IPS-15b (cell line): ENCODE results near the gene PTPA.
"Not testable (repeated sequence)": the region's sequence is repeated elsewhere in the genome, so short reads cannot be mapped to it uniquely, and the experiment has no call there.

Experiments used
- H3K27me3 ChIP-seq: one replicate; pipeline ENCODE4 v1.6.1; 2013; ENCODE audit warnings: low read length; ENCODE audit not compliant: control insufficient read depth, insufficient read depth
- H3K36me3 ChIP-seq: one replicate; pipeline ENCODE4 v1.6.1; 2013; ENCODE audit warnings: low read length; ENCODE audit not compliant: control insufficient read depth, insufficient read depth
- H3K4me1 ChIP-seq: one replicate; pipeline ENCODE4 v1.6.1; 2013; ENCODE audit warnings: mild to moderate bottlenecking, low read length; ENCODE audit not compliant: control insufficient read depth, insufficient read depth
- H3K4me3 ChIP-seq: one replicate; pipeline ENCODE4 v1.5.1; 2013; ENCODE audit warnings: low read depth, low read length
- H3K9ac ChIP-seq: one replicate; pipeline ENCODE4 v1.6.1; 2013; ENCODE audit warnings: low read depth, mild to moderate bottlenecking, low read length
- H3K9me3 ChIP-seq: one replicate; pipeline ENCODE4 v1.6.1; 2013; ENCODE audit warnings: mild to moderate bottlenecking, low read length; ENCODE audit not compliant: control insufficient read depth, insufficient read depth

The PTPA gene

DNA sequence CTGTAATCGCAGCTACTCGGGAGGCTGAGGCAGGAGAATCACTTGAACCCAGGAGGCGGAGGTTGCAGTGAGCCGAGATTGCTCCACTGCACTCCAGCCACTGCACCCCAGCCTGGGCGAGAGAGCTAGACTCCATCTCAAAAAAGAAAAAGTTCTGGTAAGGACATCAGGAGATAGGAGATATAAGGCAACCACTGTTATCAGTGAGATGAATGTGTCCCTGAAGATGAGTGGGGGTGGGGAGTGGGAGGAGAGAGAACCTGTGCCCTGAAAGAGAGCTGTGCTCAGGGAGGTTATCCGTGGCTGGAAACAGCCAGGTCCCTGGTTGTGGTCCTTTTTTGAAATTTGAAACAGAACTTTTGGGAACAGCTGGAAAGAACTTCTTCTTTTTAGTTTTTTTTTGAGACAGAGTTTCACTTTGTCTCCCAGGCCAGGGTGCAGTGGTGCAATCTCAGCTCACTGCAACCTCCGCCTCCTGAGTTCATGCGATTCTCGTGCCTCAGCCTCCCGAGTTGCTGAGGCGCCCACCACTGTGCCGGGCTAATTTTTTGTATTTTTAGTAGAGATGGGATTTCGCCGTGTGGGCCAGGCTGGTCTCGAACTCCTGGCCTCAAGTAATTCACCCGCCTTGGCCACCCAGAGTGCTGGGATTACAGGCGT lies 2.6 kb downstream of the PTPA start:
- no peak overlapping the region for H3K9ac ChIP-seq
- no peaks in the 10 kb centered on the region for H3K9me3 ChIP-seq
- no peaks in the 10 kb centered on the region for H3K4me1 ChIP-seq
- peaks cover 2% of the 10 kb centered on the region for H3K36me3 ChIP-seq
- no peak overlapping the region for H3K4me3 ChIP-seq
- H3K27me3 ChIP-seq: peaks cover 13% of the 10 kb centered on the region

DNA sequence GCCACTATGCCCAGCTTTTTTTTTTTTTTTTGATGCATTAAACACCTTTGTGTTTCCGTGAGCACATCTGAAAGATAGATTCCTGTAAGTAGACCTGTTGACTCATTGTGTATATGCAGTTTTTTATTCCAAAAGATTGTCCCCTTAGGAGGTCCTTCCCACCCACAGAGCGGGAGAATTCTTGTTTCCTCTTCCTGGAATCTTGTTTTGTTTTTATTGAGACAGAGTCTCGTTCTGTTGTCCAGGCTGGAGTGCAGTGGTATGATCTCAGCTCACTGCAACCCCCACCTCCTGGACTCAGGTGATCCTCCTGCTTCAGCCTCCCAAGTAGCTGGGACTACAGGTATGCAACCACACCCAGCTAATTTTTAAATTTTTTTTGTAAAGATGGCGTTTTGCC lies 7.6 kb downstream of the PTPA start:
- H3K4me3 ChIP-seq: no peak overlapping the region
- H3K36me3 ChIP-seq: peaks cover 25% of the 10 kb centered on the region
- H3K9me3 ChIP-seq: no peaks in the 10 kb centered on the region
- H3K4me1 ChIP-seq: no peaks in the 10 kb centered on the region
- H3K27me3 ChIP-seq: no peaks in the 10 kb centered on the region
- no peak overlapping the region for H3K9ac ChIP-seq

DNA sequence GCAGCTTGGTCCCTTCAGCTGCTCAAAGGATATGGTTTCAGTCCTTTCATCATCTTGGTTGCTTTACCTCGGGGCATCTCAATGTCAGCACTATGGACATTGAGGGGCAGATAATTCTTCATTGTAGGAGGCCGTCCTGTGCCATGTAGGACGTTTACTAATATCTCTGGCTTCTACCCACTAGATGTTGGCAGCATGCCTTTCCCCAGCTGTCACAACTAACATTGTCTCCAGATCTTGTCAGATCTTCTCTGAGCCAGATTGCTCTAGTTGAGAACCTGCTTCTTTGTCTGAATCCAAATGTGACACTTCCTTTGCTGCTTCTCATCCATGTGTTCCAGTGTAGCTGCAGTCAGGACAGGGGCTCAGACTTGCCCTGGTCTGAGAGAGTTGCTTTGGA lies 10.3 kb downstream of the PTPA start:
- no peaks in the 10 kb centered on the region for H3K4me1 ChIP-seq
- no peaks in the 10 kb centered on the region for H3K9me3 ChIP-seq
- no peaks in the 10 kb centered on the region for H3K27me3 ChIP-seq
- H3K4me3 ChIP-seq: no peak overlapping the region
- H3K36me3 ChIP-seq: peaks cover 25% of the 10 kb centered on the region
- no peak overlapping the region for H3K9ac ChIP-seq

DNA sequence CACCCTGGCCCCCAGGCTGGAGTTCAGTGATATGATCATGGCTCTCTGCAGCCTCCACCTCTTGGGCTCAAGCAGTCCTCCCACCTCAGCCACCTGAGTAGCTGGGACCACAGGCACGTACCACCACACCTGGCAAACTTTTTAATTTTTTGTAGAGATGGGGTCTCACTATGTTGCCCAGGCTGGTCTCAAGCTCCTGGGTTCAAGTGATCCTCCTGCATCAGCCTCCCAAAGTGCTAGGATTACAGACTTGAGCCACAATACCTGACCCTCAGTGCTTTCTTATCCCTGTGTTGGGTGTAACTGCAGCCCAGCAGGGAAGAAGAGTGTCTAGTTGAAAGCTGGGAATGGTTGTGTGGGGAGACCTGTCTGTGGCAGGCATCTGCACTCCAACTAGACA lies 10.9 kb downstream of the PTPA start:
- Histone ChIP-seq H3K9me3 (no peaks in the 10 kb centered on the region), H3K36me3 (peaks cover 25% of the 10 kb centered on the region), H3K4me1 (peaks cover 5% of the 10 kb centered on the region), H3K27me3 (no peaks in the 10 kb centered on the region), H3K9ac (no peak overlapping the region), H3K4me3 (no peak overlapping the region)

DNA sequence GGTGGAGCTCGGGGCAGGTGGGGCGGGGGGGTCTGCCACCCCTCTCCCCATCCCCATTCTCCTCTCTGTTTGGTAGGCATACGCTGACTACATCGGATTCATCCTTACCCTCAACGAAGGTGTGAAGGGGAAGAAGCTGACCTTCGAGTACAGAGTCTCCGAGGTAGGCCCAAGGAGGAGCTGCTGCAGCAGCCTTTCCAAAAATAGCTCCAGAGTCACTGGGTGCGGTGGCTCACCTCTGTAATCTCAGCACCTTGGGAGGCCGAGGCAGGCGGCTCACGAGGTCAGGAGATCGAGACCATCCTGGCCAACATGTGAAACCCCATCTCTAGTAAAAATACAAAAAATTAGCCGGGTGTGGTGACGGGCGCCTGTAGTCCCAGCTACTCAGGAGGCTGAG lies 11.8 kb downstream of the PTPA start:
- H3K9me3 ChIP-seq, H3K9ac ChIP-seq, H3K4me3 ChIP-seq, H3K4me1 ChIP-seq, H3K27me3 ChIP-seq: not testable (repeated sequence)
- peaks cover 25% of the 10 kb centered on the region for H3K36me3 ChIP-seq

DNA sequence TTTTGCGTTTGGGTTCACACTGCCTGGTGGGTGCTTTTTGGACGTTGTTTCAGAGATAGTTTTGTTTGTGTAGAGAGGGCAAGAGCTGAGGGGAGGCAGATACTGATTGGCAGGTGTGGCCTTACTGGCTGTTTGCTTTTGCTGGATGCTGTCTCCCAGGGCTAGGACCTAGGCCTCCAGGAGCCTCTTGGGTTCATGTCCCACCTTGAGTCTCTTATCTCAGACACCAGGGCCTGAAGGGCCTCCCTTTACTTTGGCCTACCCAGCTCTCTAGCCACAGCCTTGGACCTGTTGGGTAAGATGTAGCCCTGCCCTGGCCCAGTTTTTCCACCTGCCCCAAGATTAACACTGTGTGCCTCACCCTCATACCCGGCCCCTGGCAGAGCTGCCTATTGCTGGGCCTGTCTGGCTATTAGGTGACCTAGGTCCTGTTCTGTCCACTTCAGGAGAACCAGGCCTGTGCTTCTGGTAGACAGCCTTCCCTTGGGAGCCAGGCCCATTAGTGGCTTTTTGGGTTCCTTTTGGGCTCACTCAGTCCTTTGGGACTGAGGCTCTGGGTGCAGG lies 13.4 kb downstream of the PTPA start:
- H3K36me3 ChIP-seq: peaks cover 32% of the 10 kb centered on the region
- H3K4me3 ChIP-seq: no peak overlapping the region
- H3K4me1 ChIP-seq: peaks cover 7% of the 10 kb centered on the region
- H3K9ac ChIP-seq: no peak overlapping the region
- H3K9me3 ChIP-seq: no peaks in the 10 kb centered on the region
- no peaks in the 10 kb centered on the region for H3K27me3 ChIP-seq

DNA sequence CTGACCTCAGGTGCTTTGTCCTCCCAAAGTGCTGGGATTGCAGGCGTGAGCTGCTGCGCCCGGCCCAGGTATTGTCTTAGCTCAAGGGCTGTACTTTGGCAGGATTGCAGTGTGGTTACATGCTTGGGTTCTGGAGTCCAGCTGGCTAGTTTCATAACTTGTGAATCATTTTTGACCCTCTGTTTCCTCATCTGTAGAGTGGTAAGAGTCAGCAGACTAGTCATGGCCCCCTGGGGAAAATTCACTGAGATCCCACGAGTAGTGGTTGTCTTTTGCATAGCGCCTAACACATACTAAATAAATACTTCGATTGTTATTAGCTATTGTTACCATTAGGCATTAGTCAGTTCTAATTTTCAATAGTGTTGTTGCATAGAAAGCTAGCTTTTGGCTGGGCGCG lies 14.3 kb downstream of the PTPA start:
- H3K9ac ChIP-seq: no peak overlapping the region
- peaks cover 31% of the 10 kb centered on the region for H3K36me3 ChIP-seq
- no peak overlapping the region for H3K4me3 ChIP-seq
- no peaks in the 10 kb centered on the region for H3K9me3 ChIP-seq
- peaks cover 7% of the 10 kb centered on the region for H3K4me1 ChIP-seq
- no peaks in the 10 kb centered on the region for H3K27me3 ChIP-seq

DNA sequence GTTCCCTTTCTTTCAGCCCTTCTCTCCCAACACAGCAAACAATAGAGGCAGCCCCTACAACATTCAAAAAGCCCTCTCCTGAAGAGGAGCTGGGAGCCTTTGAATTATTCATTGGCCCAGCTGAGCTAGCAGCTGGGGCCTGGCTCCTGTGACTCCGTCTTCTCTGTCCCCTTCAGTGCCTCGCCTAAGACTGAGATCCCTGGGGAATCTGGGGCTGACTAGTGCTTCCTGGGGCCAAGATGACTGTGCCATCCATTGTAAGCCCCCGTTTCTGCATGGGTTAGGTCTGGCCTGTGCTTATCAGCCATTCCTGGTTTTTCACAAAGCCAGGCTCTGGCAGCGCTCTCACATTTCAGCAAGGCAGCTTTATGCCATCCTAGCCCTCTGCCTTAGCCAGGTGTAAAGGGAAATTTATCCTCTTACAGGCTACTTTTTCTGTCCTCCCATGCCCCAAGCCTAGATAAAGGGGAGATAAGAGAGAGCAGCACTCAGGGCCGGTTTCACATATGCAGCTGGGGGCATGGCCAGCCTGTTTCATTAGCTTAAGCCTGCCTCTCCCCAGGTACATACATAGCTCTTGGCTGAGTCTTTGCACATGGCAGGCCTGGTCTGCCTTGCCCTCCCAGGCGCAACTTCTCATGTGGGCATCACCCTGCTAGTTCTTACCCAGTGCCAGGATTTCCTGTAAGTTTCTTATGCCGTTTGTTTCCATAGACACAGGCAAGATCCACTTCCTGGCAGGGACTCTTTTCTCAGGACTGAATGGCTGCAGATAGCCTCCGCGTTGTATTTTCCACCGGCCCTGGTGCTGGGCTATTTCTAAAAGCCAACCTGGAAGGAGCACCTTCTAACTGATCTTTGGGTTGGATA lies 15.8 kb downstream of the PTPA start:
- peaks cover 27% of the 10 kb centered on the region for H3K36me3 ChIP-seq
- H3K27me3 ChIP-seq: no peaks in the 10 kb centered on the region
- H3K9me3 ChIP-seq: no peaks in the 10 kb centered on the region
- H3K9ac ChIP-seq: peak overlapping the region; percentile 28
- H3K4me1 ChIP-seq: peaks cover 7% of the 10 kb centered on the region
- H3K4me3 ChIP-seq: no peak overlapping the region

DNA sequence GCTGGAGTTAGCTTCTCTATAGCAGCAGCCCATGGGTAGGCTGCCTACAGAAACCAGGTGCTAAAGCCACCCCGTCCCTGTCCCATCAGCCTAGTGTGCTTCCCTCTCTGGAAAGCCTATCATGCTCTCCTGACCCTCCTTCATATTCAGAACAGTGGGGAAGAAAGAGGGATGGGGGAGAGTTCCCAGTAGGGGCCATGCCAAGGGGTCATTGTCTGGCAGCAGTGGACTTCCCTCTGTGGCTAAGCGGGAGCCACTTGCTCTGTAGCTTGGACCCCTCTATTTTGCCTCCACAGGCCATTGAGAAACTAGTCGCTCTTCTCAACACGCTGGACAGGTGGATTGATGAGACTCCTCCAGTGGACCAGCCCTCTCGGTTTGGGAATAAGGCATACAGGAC lies 17.5 kb downstream of the PTPA start:
- Histone ChIP-seq H3K4me1 (peaks cover 7% of the 10 kb centered on the region), H3K36me3 (peaks cover 20% of the 10 kb centered on the region), H3K9me3 (no peaks in the 10 kb centered on the region), H3K9ac (no peak overlapping the region), H3K27me3 (no peaks in the 10 kb centered on the region), H3K4me3 (no peak overlapping the region)

DNA sequence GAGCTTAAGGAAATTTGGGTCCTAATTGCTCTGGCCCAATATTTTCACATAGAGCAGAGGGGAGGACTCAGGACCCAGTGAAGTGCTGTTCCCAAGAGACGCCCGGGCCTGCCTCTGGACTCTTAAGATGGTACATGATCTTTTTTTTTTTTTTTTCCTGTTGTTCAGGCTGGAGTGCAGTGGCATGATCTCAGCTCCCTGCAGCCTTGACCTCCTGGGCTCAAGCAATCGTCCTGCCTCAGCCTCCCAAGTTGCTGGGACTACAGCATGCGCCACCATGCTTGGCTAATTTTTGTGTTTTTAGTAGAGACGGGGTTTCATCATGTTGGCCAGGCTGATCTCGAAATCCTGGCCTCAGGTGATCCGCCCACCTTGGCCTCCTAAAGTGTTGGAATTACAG lies 19.1 kb downstream of the PTPA start:
- H3K4me1 ChIP-seq, H3K9me3 ChIP-seq, H3K27me3 ChIP-seq, H3K9ac ChIP-seq, H3K4me3 ChIP-seq: not testable (repeated sequence)
- H3K36me3 ChIP-seq: peaks cover 23% of the 10 kb centered on the region

DNA sequence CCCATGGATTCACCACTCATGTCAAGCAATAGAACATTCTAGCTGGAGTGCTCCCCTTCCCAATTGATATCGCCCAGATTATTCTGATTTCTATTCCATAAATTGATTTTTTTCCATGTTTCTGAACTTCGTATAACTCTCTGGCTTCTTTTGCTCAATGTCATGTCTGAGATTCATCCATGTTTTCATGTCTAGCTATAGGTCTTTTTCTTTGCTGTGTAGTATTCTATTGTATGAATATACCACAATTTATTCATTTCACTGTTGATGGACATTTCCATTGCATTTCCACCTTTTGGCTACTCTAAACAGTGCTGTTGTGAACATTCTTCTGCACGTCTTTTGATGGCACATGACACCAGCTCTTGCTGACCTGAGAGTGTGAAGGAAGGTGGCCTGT lies 19.6 kb downstream of the PTPA start:
- no peaks in the 10 kb centered on the region for H3K27me3 ChIP-seq
- H3K36me3 ChIP-seq: peaks cover 25% of the 10 kb centered on the region
- no peaks in the 10 kb centered on the region for H3K9me3 ChIP-seq
- H3K4me3 ChIP-seq: no peak overlapping the region
- H3K4me1 ChIP-seq: peaks cover 7% of the 10 kb centered on the region
- H3K9ac ChIP-seq: no peak overlapping the region
